Measurements from ENCODE around the gene CENPB. TPM values are rescaled to one million over a fixed set of nuclear protein-coding genes. Genes with fewer than 3 reads are reported as not detected.

Gene CENPB
- polyA plus RNA-seq, 3 donors = 41.5 to 49.7 (median 48.4) TPM

DNA sequence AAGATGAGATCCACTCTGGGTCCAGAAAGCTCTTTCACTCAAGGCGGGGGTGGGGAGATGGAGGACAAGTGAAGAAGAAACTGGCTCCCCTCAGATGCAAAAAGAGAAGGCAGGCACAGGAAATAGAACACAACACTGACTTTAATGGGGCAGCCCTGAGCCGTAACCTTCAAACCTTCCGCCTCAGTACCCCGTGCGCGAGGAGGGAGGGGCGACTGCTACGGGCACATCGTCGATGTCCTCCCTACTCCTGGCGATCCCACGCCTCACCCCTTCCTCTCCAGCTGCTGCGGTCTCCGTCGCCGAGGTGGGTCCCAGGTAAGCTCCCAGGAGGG is 9.2 kb downstream of the CENPB start:
- DNase-seq = no peak

DNA sequence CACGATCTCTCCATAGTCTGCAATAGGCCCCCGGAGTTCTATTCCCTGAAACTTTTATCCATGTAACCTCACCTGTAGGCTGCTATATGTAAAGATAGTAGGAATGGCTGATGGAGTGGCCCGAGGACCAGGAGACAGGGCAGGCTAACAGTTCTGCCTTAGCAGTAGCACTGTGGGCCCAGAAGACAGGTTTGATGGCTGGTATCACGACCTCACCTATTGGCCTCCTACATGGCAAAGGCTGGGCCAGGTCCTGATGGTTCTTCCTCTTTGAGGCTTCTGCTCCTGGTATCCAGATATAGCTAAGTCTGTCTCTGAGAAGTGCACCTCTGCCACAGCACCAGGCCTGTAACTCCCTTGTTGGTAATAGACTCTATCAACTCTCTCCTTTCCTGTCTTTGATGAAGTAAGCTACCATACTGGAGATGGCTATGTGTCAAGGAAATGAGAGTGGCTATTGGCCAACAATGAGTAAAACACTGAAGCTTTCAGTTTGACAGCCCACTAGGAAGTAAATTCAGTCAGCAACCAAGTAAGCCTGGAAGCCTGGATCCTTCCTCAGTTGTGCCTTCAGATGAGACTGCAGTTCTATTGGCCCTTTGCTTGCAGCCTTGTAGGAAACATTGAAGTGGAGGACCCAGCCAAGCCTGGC is 11.0 kb downstream of the CENPB start:
- no peak for DNase-seq

DNA sequence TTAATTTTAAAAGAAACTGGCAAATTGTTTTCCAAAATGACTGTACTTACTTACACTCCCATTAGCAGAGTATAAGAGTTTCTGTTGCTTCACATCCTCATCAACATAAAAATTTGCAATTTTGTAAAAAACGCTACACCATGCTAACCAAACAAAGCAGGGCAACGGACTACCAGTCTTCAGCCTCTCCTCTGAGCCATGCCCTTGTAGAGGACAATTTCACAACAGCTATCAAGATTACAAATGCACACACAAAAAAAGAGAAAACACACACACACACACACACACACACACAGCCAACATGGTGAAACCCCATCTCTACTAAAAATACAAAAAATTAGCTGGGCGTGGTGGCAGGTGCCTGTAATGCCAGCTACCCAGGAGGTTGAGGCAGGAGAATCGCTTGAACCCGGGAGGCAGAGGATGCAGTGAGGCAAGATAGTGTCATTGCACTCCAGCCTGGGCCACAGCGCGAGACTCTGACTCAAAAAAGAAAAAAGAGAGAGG is 14.9 kb downstream of the CENPB start:
- no peak for DNase-seq

DNA sequence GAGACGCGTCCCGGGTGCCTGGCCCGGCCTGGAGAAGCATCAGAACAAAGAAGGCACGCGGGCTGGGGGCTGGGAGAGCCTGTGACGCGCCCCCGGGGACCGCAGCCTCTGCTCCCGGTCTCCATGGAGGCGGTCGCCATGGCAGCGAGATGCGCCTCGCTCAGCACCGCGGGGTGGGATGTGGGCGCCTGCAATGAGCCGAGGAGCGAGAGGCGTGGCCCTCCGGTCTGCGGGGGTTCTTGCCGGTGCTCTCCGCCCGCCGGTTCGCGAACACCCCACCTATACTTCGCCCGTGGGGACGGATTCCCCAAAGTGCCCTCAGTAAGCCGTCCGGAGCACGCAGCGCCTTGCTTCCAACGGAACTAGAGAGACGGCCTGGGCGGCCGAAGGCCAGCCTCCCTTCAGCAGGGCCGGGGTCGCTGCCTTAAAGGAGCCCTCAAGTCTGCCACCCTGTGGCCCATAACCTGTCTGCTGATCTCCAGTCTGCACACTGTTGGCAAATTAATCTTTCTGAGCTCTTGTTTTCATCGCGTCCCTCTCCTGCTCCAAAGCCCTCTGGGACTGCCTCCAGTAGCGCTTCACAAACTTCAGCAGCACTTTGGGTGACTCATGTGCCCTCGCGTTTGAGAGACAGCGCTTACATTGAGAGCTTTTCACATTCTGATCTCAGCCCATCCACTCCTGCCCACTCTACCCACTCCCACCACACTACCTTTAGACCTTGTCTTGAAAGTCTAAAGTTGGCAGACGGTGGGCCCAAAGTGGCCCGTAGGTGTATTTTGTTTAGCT is 18.0 kb downstream of the CENPB start:
- DNase-seq = peak; percentile 75

DNA sequence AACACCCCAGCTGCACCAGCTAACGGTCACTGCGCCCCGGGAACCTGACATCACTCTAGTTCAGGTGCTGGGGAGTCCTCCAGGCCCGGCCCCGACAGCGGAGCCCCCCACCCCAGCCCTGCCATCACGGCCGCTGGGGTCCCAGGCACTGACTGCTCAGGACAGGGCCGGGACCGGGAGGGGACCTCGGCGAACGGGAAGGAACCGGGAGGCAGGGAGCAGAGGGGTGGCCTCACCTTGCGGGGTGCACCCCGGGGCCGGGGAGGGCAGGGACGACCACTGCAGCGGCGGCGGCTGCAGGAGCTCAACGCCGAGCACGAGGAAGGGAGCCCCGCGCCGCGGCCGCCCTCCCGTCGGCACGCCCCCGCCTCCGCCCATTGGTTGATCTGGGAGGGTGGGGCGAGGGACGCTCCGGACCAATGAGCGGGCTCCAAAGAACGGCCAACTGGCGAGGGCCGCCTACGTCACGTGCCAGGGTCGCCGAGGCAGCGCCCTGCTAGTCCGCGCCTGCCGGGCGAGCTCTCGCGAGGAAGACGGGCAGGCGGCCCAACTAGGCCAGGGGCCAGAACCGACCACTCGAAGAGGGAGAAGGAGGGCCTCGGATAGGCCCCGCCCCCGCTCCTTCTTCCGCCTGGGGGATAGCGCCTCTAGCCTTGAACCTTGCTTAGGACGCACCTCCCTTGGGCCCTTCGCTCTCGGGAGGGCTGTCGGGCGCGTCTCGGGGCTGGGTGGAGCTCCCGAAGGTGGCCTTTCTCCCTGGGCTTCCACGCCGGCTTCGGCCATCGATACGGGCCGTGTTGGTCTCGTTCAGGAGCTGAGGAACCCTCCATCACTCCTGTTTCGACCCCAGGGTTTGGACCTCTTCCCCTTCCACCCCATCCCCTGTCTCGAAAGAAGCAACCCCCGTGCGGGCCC is 18.9 kb downstream of the CENPB start, which contains the start of gene ADISSP:
Gene ADISSP, minus strand, starts transcription at position 327 of the 915 bp plus-strand sequence. CDS start 7,653 bp downstream, outside the sequence.
- DNase-seq = peak; percentile 98

DNA sequence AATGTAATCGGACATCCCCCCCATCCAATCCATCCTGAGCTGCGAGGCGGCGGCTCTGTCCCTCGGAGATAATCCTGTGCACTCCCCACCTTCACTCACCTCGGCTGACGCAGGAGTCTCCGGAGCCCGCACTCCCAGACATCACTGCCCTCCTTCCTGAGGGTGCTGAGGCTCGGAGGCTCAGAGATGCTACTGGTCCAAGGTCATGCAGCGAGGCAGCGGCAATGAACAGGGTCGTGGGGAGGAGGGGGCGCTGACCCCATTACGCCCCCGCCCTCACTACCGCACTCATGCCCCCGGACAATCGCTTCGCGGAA is 19.5 kb downstream of the CENPB start:
- DNase-seq = no peak

DNA sequence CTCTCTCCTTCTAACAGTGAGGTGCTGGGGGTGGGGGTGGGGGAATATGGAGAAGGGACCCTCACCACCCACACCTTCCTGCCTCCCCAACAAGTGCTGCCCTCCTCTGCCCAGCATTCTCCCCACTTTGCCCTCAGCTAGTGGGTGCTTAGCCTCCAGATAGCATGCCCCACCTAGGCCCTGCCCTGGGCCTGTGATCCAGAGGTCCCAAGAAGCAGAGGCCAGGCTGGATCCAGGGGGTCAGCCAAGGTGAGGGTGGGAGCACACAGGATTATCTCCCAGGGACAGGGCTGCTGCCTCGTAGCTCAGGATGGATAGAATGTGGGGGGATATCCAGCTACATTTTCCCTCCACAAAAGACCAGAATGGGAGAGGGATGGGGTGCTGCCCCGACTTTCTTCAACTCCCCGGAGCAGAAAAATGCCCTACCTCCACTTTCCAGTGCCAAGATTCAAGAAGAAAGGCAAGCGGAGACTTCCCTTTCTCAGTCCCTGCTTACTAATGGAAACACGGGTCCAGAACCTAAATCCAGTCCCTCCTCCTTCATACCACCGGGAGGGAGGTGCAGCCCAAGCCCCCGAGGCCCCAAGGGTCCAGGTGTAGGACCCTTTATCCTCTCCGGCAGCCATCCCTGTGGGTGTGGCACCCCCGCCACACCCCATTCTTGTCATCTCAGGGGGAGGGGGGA is 20.0 kb downstream of the CENPB start:
- DNase-seq = no peak

DNA sequence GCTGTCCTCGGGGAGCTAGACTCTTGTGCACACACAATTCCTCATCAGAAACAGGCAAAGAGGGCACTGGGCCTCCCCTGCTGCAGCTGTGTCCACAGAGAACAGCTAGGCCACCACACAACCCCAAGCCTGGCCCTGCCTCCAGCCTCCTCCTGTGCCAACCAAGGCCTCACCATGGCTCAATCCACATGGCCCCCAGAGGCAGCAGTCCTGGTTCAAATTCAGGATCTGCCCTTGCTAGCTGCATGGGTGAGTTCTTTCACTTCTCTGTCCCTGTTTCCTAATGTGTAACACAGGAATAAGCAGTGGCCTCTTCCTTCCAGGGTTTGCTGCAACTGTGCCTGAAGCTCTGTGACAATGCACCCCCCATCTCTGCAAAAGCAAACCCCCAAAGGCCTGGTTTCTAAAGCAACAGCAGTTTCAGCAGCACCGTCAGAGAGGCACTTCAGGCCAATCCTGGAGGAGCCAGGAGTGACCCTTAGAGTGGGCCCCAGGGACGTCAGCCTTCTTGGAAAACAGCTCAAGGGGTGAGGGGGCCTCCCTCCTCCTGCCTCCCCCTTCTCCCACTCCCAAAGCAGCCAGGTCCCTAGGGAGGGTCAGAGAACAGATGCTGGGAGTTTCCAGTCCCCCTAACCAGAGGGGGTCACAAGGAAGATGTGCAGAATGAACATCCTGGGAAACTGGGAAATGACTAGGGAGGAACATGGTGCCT is 21.2 kb downstream of the CENPB start:
- no peak for DNase-seq

DNA sequence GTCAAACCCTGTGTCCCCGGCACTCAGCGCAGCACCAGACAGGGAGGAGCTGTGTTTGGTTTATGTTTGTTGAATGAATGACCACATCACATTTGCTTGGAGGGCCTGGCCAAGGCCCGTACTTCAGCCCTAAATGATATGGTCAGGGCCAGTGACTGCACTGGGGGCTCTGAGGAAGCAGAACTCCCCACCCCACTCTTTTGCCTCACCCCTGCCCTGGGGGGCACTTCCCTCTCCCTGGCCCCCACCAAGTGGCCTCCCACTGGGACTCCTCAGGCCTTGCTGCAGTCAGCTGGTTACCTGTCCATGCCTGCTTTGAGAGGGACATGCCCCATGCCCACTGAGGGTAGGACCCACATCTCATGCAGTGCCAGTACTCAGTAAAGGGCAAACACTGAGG is 21.9 kb downstream of the CENPB start:
- no peak for DNase-seq

DNA sequence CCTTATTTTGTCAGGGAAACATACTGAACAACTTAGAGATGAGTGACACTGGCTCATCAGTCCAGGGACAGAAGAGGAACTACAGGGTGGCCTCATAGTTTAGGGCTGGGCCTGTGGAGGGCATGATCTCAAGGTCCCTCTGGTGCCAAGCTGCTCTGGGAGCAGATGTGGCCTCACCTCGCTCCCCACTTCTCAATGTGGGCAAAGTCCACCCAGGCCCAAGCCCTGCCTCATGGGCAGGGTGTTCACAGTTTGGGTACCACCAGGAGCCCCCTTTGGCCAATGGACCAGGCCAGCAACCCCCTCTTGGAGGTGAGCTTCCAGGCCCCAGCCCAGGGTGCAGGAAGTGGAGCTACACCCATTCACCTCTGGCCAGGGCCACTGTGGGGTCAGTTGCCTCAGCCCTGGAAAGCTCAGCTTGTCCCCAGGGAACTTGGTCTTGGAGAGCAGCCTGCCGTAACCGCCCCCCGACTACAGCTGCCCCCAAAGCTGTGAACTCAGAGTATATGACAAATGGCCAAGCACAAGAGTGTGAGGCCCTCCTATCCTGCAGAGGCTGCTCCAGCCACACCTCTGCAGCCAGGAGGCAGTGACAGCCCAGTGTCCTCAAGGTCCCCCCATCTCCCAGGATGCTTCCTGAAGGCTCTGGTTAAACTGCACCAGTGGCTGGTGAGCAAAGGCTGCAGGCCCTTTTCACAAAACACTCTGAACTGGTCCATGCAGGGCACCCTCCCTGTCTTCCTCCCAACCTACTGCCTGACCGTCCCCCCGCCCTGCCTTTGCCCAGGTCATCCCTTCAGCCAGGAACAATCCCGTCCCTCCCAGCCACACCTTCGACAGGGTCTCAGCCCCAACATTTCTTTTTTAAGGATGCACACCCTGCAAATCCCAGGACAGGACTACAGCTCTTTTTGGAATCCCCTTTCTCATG is 22.6 kb downstream of the CENPB start:
- DNase-seq = no peak

DNA sequence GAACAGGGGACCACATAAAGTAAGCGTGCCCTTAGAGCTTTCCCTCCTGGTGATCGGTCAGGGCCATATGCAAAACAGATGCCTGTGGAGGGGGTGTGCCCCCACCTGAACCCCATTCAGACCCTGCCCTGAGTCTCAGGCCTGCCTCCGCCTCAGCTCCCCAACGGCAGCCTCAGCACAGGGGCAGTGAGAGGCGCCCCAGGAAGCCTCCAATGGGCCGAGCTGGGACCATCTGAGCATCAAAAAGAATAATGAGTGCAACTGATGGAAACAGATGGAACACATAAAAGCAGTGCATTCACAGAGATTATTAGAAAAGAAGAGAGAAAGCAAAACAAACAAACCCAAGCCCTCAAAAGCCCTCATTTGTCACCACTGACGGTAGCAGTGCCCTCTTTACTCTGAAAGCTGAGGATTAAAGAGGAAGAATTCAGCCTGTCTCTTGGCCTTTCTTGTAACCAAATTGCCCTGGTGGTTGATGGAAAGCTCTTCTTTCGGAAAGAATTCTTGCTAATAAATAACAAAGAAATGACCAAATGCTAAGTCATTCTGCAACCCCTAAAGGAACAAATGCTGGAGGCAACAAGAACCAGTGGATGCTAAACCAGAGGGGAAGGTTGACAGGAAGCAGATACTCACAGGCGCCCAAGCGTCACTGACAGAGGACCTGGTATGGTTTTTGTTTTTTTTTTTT is 25.7 kb downstream of the CENPB start:
- DNase-seq = peak; percentile 54

DNA sequence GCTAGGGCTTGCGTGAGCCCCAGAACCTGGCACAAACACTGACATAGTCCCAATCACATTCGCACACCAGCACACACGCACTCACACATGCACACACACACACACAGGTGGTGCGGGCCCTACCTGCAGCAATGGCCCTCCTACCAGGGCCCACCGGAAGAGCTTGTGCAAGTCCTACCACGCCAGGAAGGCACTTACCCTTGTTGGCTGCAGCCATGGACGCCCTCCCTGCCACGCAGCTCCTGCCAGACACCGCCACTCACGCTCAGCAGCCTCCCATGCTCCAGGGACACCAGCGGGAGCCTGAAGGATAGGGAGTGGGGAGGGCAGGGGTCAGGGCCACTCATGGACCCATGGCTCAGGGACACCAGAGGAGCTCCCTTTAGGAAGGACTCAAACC is 26.7 kb downstream of the CENPB start:
- no peak for DNase-seq

DNA sequence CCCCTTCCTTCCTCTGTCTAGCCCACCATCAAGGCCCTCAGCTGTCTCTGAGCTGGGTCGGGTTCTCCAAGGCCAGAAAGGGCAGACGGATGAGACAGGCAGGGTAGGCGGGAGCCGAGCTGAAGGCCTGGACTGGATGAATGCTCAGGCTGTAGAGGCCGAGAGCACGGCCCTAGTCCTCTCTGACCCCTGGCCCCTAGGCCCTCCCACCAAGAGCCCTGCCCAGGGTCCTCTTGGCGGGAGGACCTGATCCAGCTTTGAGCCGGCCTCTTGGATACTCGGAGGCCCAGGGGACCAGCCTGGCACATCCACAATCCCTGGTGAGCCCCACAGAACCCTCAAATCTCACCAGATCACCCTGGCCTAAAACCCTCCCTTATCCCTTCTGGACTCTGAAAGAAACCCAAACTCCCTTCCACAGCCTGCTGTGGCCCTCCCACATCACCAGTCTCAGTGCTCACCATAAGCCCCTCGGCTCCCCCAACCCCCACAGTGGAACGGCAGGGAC is 27.2 kb downstream of the CENPB start:
- DNase-seq = no peak

DNA sequence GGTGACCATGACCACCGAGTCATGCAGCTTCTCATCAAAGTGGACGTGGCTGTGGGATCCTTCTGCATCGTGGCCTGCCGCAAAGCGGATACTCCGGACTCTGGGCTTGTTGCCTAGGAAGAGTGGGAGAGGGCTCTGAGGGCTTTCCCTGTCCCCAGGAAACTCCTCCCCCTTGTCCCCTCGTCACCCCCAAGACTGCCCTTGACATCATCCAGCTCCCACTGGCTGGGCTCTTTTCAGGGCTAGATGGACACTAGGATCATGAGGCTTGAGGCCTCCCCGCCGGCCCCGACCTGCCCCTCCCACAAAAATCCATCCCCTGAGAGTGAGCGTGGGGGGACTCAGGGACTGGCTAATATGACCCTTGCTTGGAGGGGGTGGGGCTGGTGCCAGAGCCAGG is 28.0 kb downstream of the CENPB start:
- DNase-seq = no peak

DNA sequence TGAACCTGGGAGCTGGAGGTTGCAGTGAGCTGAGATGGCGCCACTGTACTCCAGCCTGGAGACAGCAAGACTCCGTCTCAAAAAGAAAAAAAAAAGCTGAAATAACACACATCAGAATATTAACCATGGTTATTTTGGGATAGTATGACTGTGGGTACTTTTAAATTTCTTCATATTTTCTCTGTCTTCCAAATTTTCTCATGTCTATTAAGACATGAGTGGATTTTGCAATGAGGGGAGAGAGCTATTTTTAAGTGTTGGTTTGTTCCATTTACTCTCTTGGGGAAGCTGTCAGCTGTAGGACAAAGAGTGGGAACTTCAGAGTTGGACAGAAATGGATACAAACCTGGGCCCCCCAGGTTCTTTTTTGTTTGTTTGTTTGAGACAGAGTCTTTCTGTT is 29.3 kb downstream of the CENPB start:
- no peak for DNase-seq

DNA sequence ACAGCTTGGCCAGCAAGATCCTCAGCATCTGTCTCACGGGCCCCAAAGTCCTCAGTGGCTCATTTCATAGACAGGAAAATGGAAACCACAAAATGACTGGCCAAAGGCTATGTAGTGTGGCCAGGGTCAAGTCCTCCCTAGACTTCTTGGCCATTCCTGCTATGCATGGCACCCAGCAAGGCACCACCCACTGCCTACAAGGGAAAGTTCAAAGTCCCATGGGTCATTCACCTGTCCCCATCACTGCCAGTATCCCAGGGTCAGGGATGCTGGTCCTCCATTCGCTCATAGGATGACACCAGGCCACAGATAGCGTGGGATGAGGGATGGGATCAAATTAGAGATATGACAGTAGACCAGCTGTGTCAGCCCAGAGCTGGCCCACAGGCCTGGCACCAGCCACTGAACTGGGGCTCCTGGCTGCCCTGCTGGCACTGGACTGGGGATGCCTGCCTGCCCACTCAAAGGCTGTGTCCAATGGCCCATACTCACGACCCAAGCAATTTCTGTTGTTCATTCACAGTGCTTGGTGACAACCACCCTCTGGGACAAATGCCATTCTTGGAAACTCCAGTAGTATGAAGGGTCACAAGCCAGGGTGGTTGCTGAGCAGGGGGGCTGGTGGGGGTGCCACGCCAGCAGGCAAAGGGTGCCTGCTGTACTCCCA is 30.6 kb downstream of the CENPB start:
- DNase-seq = no peak

DNA sequence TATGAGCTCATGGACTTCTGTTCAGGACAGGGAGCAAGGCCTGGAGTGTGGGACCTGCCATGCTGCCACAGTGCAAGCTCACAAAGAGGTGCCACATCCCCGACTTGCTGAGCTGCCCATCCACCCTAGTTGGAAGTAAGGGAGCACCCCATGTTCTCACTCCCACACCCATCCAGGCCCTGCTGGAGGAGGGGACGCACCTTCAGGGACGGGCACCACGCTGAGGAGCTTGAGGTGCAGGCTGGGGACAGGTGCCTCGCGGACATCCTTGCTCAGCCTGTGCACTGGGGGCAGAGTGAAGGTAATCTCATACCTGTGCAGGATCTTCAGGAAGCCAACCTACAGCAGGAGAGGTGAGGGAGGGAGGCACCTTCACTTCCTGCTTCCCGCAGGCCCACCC is 31.3 kb downstream of the CENPB start:
- DNase-seq = no peak

DNA sequence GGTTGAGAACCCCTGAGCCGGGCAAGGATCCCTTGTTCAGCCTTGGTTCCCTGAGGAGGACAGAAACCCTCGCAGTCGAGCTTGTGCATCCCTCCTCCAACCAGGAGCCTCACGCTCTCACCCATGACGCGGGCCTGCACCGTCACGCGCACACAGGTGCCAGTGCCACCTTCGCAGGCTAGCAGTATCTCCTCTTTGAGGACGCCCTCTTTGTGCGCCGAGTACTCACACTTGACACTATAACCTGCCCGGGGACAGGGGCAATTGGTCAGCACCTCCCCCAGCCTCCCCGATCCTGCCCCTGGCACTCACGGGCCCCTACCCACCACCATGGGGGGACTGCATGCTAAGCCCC is 32.3 kb downstream of the CENPB start:
- DNase-seq = no peak
